Activated naive CD8-positive, alpha-beta T cell treated with anti-CD3 and anti-CD28 coated beads, Interleukin-2, amount 10 ng/mL, durations not matched to agents 7 days and 5 days (primary cell): ENCODE measurements around the gene ZFP64. TPM values are rescaled to one million over a fixed set of nuclear protein-coding genes. Genes with fewer than 3 reads are reported as not detected.
"Not testable (repeated sequence)": the region's sequence is repeated elsewhere in the genome, so short reads cannot be mapped to it uniquely, and the experiment has no call there.

Source experiments
- ATAC-seq: fragments of 150-1000 bp; cut with Tn5 transposase; one replicate; pipeline ENCODE4 v1.10.0; 2021; ENCODE audit warnings: low read depth, moderate library complexity
- POLR2A ChIA-PET: fragments of 350-600 bp; sonication (Branson Sonifier 250); formaldehyde crosslinking; loops from one replicate; lab custom pipeline; 2021; ENCODE audit warnings: antibody characterized with exemption; lab: Charles Lee
- DNase-seq: peaks from one replicate; pipeline ENCODE4 v3.0.0; 2021
- H3K27ac Mint-ChIP-seq: one replicate; pipeline ENCODE4 v1.8.0; 2022; ENCODE audit warnings: mild to moderate bottlenecking, mixed read lengths
- H3K27me3 Mint-ChIP-seq: one replicate; pipeline ENCODE4 v1.8.0; 2022; ENCODE audit warnings: mild to moderate bottlenecking, moderate library complexity, mixed read lengths
- H3K36me3 Mint-ChIP-seq: one replicate; pipeline ENCODE4 v1.8.0; 2021; ENCODE audit warnings: mild to moderate bottlenecking, mixed read lengths
- H3K4me1 Mint-ChIP-seq: one replicate; pipeline ENCODE4 v1.8.0; 2021; ENCODE audit warnings: mixed read lengths
- H3K4me3 Mint-ChIP-seq: one replicate; pipeline ENCODE4 v1.8.0; 2022; ENCODE audit warnings: mild to moderate bottlenecking, moderate library complexity, mixed read lengths
- H3K9me3 Mint-ChIP-seq: one replicate; pipeline ENCODE4 v1.8.0; 2021; ENCODE audit warnings: mixed read lengths
- total RNA-seq, 2 experiments: library from RNA; stranded (reverse); gene quantifications; one replicate each; pipeline ENCODE4 v1.2.3, GENCODE V29; 2021

ZFP64 gene
- total RNA-seq, result 10 to 100 TPM; 12.2 to 13.7 TPM

- no peaks in the 10 kb centered on the region for H3K9me3 Mint-ChIP-seq
- H3K4me1 Mint-ChIP-seq, result peaks cover 12% of the 10 kb centered on the region
- ATAC-seq, result peak; percentile 82
- peak within 1 kb of the TSS; percentile 91 for H3K27ac Mint-ChIP-seq
- DNase-seq, result peak; percentile 87
- POLR2A ChIA-PET, result interaction anchor here (0.7 to 2.2 kb wide), 10 partner anchors 10 to 1394 kb away, joined by 3 to 8 read pairs (median 5); no protein-coding TSS in a partner anchor
- H3K27me3 Mint-ChIP-seq, result no peaks in the 10 kb centered on the region
- H3K36me3 Mint-ChIP-seq, result peaks cover 3% of the 10 kb centered on the region
- H3K4me3 Mint-ChIP-seq, result peak within 1 kb of the TSS; percentile 94
Observed at GRCh38 chr20:52191132-52191915, at the start of gene ZFP64. TSS of gene ZFP64 (minus strand) at chr20:52191779. CDS start at chr20:52191636, 143 bp downstream.

- Mint-ChIP-seq H3K27me3 (peaks cover 9% of the 10 kb centered on the region), H3K9me3 (no peaks in the 10 kb centered on the region), H3K36me3 (no peaks in the 10 kb centered on the region), H3K4me3 (no peak overlapping the region), H3K4me1 (no peaks in the 10 kb centered on the region), H3K27ac (no peak overlapping the region)
- no peak for DNase-seq
- POLR2A ChIA-PET, result no interaction called here
- no peak for ATAC-seq
Observed at GRCh38 chr20:52240802-52241201, 49.2 kb upstream of the ZFP64 start.

DNA sequence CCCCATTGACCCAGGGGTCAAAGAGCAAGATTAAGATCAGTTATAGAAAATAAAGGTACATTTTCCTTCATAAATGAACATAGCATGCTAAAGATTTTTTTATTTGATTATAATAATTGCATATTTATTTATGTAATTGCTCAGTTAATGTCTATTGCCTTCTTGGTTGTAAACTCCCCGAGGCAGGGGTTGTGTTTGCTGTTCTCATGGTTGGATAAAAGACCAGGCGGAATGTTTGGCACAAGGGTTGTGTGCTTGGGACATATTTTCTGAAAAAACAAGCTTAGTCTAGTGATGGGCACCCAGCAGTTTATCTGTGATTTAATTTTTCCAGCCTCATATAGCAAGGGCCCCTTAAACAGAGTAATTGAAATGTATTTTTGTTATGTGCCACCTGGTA lies 47.5 kb upstream of the ZFP64 start:
- no peaks in the 10 kb centered on the region for H3K36me3 Mint-ChIP-seq
- H3K27ac Mint-ChIP-seq, result no peak overlapping the region
- H3K4me3 Mint-ChIP-seq, result no peak overlapping the region
- no peaks in the 10 kb centered on the region for H3K4me1 Mint-ChIP-seq
- DNase-seq (no peak), ATAC-seq (no peak)
- H3K27me3 Mint-ChIP-seq, result peaks cover 9% of the 10 kb centered on the region
- POLR2A ChIA-PET, result no interaction called here
- H3K9me3 Mint-ChIP-seq, result no peaks in the 10 kb centered on the region

DNA sequence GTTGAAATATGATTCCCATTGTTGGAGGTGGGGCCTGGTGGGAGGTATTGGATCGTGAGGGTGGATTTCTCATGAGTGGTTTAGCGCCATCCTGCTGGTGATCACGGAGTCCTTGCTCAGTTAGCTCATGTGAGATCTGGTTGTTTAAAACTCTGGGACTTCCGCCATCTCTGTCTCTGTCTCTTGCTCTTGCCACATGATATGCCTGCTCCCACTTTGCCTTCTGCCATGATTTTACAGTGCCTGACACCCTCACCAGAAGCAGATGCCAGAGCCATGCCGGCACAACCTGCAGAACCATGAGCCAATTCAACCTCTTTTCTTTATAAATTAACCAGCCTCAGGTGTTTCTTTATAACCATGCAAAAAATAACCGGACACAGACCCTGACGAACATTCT lies 44.7 kb upstream of the ZFP64 start:
- no peak for ATAC-seq
- Mint-ChIP-seq H3K27ac (no peak overlapping the region), H3K9me3 (no peaks in the 10 kb centered on the region), H3K36me3 (no peaks in the 10 kb centered on the region), H3K27me3 (peaks cover 9% of the 10 kb centered on the region), H3K4me1 (no peaks in the 10 kb centered on the region), H3K4me3 (no peak overlapping the region)
- no peak for DNase-seq
- POLR2A ChIA-PET, result no interaction called here

GRCh38 chr20:52235129-52235528 lies 43.5 kb upstream of the ZFP64 start:
- POLR2A ChIA-PET, result no interaction called here
- DNase-seq, result no peak
- no peaks in the 10 kb centered on the region for H3K9me3 Mint-ChIP-seq
- no peak overlapping the region for H3K4me3 Mint-ChIP-seq
- ATAC-seq, result no peak
- H3K4me1 Mint-ChIP-seq, result no peaks in the 10 kb centered on the region
- H3K27me3 Mint-ChIP-seq, result peaks cover 6% of the 10 kb centered on the region
- no peak overlapping the region for H3K27ac Mint-ChIP-seq
- no peaks in the 10 kb centered on the region for H3K36me3 Mint-ChIP-seq

DNA sequence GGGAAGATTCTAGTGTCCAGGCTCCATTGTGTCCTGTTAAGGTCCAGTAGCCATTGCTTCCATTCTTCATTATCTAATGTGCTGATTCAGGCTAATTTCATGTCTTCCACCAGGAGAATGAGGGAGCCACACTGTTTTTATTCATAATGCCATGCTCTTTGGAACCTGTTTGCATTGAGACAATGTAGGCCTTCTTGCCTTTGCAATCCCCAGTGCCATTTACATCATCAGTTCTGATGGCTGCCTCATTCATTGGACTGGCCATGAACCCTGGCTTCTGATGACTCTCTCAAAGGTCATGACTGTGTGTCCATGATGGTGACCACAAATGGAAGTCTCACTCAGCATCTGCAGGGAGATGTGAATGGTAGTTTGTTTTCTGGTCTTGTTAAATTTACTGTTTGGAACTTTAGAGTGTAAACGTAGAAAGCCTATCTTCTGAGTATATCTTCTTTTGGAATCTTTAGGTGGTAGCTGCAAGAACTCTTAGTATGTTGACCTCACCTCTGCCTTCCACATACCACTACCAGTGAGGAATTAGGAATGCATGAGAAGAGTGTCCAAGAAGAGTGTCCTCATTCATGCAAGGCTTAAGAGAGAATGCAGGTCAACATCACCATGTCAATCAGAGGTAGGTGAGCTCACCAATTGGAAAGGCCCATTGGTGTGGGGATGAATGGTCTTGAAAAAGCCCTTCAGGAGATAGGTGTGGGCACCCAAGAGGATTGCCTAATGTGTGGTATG lies 42.9 kb upstream of the ZFP64 start:
- ATAC-seq, result no peak
- POLR2A ChIA-PET, result no interaction called here
- H3K27ac Mint-ChIP-seq, result no peak overlapping the region

DNA sequence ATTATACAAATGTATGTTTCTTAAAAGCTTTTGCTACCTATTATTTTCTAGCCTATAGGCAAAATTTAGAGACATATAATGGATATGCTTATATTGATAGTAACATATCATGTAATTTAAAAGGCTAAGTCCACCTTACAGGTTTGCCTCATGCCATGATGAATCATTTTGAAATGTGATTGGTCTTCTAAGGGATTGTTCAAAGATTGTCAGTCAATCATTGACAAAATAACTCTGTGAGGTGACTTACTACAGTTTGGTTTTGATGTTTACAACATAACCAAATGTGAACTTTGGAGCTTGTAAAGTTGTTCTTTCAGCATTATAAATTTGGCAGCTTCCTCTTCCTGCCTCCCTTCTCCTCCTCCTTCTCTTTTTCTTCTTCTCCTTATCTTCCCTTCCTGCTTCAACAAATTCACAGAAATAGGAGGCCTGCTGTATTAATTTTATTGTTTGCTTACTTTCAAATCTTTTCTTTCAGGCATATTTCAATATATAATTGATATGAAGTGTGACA lies 39.7 kb upstream of the ZFP64 start:
- Mint-ChIP-seq H3K36me3 (no peaks in the 10 kb centered on the region), H3K27me3 (no peaks in the 10 kb centered on the region), H3K4me1 (no peaks in the 10 kb centered on the region), H3K27ac (no peak overlapping the region), H3K4me3 (no peak overlapping the region), H3K9me3 (no peaks in the 10 kb centered on the region)
- ATAC-seq (no peak), DNase-seq (no peak)
- POLR2A ChIA-PET, result interaction anchor here (0.6 kb wide), 1 partner anchor 102 kb away, joined by 3 read pairs; no protein-coding TSS in a partner anchor

More for the DNA sequence above, 42.9 kb upstream of the ZFP64 start:
- no peaks in the 10 kb centered on the region for H3K9me3 Mint-ChIP-seq
- H3K36me3 Mint-ChIP-seq, result no peaks in the 10 kb centered on the region
- DNase-seq, result no peak
- H3K27me3 Mint-ChIP-seq, result peaks cover 6% of the 10 kb centered on the region
- H3K4me3 Mint-ChIP-seq, result no peak overlapping the region
- no peaks in the 10 kb centered on the region for H3K4me1 Mint-ChIP-seq

- no peak overlapping the region for H3K27ac Mint-ChIP-seq
- ATAC-seq, result no peak
- no peaks in the 10 kb centered on the region for H3K36me3 Mint-ChIP-seq
Observed at GRCh38 chr20:52230409-52230808, 38.8 kb upstream of the ZFP64 start.

DNA sequence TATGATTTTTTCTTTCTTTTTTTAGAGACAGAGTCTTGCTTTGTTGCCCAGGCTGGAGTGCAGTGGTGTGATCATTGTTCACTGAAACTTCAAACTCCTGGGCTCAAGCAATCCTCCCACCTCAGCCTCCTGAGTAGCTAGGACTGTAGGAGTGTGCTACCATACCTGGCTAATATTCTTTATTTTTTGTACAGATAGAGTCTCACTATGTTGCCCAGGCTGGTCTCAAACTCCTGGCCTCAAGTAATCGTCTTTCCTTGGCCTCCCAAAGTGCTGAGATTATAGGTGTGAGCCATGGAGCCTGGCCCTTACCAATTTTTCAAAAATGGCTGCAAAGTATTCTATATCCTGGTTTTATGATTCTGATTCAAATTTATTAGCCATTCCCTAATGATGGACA lies 37.8 kb upstream of the ZFP64 start:
- H3K4me1 Mint-ChIP-seq, H3K36me3 Mint-ChIP-seq, POLR2A ChIA-PET, ATAC-seq, H3K27ac Mint-ChIP-seq, H3K4me3 Mint-ChIP-seq, DNase-seq, H3K27me3 Mint-ChIP-seq, H3K9me3 Mint-ChIP-seq: not testable (repeated sequence)

More at GRCh38 chr20:52230409-52230808, 38.8 kb upstream of the ZFP64 start:
- Mint-ChIP-seq H3K27me3 (peaks cover 4% of the 10 kb centered on the region), H3K4me3 (no peak overlapping the region), H3K4me1 (no peaks in the 10 kb centered on the region), H3K9me3 (no peaks in the 10 kb centered on the region)
- POLR2A ChIA-PET, result no interaction called here
- no peak for DNase-seq

GRCh38 chr20:52226370-52226769 lies 34.8 kb upstream of the ZFP64 start:
- POLR2A ChIA-PET, result no interaction called here
- Mint-ChIP-seq H3K27ac (no peak overlapping the region), H3K27me3 (peaks cover 9% of the 10 kb centered on the region), H3K36me3 (peaks cover 2% of the 10 kb centered on the region), H3K4me3 (no peak overlapping the region), H3K4me1 (no peaks in the 10 kb centered on the region), H3K9me3 (peaks cover 4% of the 10 kb centered on the region)
- no peak for DNase-seq
- no peak for ATAC-seq

DNA sequence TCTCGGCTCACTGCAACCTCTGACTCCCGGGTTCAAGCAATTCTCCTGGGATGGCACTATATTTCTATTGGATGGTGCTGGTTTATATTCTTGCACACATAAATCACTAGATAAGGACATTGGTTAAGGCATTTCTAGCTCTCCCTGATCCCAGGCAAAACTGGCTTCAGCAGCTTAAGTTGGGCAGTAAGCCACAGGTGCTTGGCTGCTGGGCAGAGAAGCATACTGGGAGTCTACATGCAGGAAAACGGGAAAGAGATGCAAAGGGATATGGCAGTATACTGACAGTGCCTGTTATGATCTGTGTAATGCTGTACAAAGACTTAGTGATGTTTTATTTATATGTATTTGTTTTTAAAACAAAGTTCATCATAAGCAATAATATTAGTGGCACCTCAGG lies 33.3 kb upstream of the ZFP64 start:
- peaks cover 2% of the 10 kb centered on the region for H3K36me3 Mint-ChIP-seq
- no peak for ATAC-seq
- peaks cover 7% of the 10 kb centered on the region for H3K9me3 Mint-ChIP-seq
- H3K4me1 Mint-ChIP-seq, result no peaks in the 10 kb centered on the region
- POLR2A ChIA-PET, result no interaction called here
- peaks cover 9% of the 10 kb centered on the region for H3K27me3 Mint-ChIP-seq
- no peak overlapping the region for H3K4me3 Mint-ChIP-seq
- no peak for DNase-seq
- H3K27ac Mint-ChIP-seq, result no peak overlapping the region

GRCh38 chr20:52221362-52221761 lies 29.8 kb upstream of the ZFP64 start:
- H3K4me1 Mint-ChIP-seq, result not testable (repeated sequence)

GRCh38 chr20:52220891-52221290 lies 29.3 kb upstream of the ZFP64 start:
- POLR2A ChIA-PET, result not testable (repeated sequence)

More at GRCh38 chr20:52221362-52221761, 29.8 kb upstream of the ZFP64 start:
- H3K36me3 Mint-ChIP-seq, H3K27ac Mint-ChIP-seq, H3K9me3 Mint-ChIP-seq, H3K4me3 Mint-ChIP-seq, DNase-seq, POLR2A ChIA-PET, ATAC-seq: not testable (repeated sequence)
- peaks cover 14% of the 10 kb centered on the region for H3K27me3 Mint-ChIP-seq

More at GRCh38 chr20:52220891-52221290, 29.3 kb upstream of the ZFP64 start:
- not testable (repeated sequence) for H3K4me1 Mint-ChIP-seq, H3K36me3 Mint-ChIP-seq, H3K4me3 Mint-ChIP-seq, H3K27ac Mint-ChIP-seq, H3K9me3 Mint-ChIP-seq, DNase-seq, ATAC-seq
- H3K27me3 Mint-ChIP-seq, result peaks cover 14% of the 10 kb centered on the region
